Measurements from ENCODE around the gene OR6A2. TPM values are rescaled to one million over a fixed set of nuclear protein-coding genes. Genes with fewer than 3 reads are reported as not detected.
"Not testable (repeated sequence)": the region's sequence is repeated elsewhere in the genome, so short reads cannot be mapped to it uniquely, and the experiment has no call there.

OR6A2 gene
- total RNA-seq, 3 donors from 2014 or later, result 0.28 to 0.69 (median 0.29) TPM

DNA sequence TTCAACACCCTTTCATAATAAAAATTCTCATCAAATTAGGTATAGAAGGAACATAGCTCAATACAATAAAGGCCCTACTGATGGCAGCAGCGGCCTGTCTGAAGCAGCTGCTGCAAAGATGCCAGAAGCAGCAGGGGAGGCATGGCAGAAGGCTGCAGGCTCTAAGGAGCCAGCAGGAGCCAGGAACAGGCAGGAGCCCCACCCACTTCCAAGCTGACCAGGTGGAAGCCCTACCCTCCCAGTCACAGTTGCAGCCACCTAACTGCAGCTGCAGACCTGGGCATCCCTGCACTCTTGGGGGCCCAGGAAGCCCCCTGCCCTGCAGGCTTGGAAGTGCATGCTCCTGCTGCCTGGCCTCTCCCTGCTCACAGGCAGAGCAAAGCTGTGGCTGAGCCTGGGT lies 18.2 kb upstream of the OR6A2 start:
- no peaks in the 10 kb centered on the region for H3K36me3 ChIP-seq (ENCODE audit: low read depth)
- no peaks in the 10 kb centered on the region for H3K9me3 ChIP-seq
- H3K4me1 ChIP-seq (ENCODE audit: low read depth), result no peaks in the 10 kb centered on the region
- ATAC-seq, result no peak
- no peak overlapping the region for H3K4me3 ChIP-seq
- no peak for DNase-seq
- TF ChIP-seq, protein P1, sequence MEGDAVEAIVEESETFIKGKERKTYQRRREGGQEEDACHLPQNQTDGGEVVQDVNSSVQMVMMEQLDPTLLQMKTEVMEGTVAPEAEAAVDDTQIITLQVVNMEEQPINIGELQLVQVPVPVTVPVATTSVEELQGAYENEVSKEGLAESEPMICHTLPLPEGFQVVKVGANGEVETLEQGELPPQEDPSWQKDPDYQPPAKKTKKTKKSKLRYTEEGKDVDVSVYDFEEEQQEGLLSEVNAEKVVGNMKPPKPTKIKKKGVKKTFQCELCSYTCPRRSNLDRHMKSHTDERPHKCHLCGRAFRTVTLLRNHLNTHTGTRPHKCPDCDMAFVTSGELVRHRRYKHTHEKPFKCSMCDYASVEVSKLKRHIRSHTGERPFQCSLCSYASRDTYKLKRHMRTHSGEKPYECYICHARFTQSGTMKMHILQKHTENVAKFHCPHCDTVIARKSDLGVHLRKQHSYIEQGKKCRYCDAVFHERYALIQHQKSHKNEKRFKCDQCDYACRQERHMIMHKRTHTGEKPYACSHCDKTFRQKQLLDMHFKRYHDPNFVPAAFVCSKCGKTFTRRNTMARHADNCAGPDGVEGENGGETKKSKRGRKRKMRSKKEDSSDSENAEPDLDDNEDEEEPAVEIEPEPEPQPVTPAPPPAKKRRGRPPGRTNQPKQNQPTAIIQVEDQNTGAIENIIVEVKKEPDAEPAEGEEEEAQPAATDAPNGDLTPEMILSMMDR (IDR thresholded peaks at IDR 0.05), result no peak
- intact Hi-C loops (cut with DNase I, micrococcal nuclease), result no loop called here

DNA sequence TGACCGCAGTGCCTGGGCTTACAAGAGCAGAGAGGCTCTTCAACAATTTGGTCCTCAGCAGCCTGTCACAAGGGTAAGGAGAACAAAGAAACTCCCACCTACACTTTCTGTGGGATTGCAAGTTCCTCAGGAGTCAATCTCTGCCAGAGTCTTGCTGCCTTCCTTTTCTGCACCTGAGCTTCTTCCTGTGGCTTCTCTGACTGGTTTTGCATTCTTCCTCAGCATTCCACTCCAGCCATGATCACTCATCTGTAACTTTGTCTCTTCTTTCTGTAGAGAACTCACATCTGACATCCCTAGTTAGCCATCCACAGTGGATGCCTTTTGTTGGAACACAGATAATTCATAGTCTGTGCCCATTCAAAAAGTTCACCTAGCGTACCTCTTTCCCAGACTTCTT lies 14.2 kb upstream of the OR6A2 start:
- DNase-seq (no peak), ATAC-seq (no peak)
- intact Hi-C loops (cut with DNase I, micrococcal nuclease), result no loop called here
- H3K36me3 ChIP-seq (ENCODE audit: low read depth), result no peaks in the 10 kb centered on the region
- no peaks in the 10 kb centered on the region for H3K4me1 ChIP-seq (ENCODE audit: low read depth)
- H3K4me3 ChIP-seq, result no peak overlapping the region
- TF ChIP-seq, protein P1 (IDR thresholded peaks at IDR 0.05), result no peak
- no peaks in the 10 kb centered on the region for H3K9me3 ChIP-seq

DNA sequence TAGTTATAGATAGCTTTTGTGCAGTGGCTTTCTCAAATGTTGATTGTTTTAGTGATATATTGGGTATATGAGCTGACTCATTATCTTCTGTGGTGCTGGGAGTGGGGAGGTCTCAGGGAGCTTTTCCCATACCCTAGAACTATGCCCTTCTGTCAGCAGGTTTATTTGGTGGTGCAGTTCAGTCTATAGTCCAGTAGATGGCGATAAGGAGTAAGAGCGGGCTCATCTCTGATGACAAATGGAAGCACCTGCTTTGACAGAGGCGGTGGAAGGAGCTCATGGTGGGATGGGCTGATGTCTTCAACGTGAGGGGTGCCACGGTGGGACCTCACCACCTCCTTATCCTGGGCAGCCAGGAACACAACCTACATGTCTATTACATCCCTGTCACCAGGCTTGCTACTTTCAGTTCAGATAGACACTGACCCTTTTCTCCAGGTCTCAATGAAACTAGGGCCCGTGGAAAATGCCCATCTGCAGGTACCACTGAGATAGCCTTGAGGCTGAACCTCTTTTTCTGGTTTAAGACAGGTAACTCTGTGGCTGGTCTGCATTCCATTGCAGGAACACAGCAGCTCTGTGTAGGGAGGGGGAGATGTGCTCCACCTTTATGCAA lies 13.0 kb upstream of the OR6A2 start:
- TF ChIP-seq, protein P1 (IDR thresholded peaks at IDR 0.05), result peak; percentile 82
- Histone ChIP-seq H3K4me1 (ENCODE audit: low read depth) (no peaks in the 10 kb centered on the region), H3K36me3 (ENCODE audit: low read depth) (no peaks in the 10 kb centered on the region), H3K9me3 (no peaks in the 10 kb centered on the region), H3K4me3 (no peak overlapping the region)
- ATAC-seq (peak; percentile 80), DNase-seq (peak in 1 of 3 donors; percentile 30)
- intact Hi-C loops (cut with DNase I, micrococcal nuclease), result no loop called here

DNA sequence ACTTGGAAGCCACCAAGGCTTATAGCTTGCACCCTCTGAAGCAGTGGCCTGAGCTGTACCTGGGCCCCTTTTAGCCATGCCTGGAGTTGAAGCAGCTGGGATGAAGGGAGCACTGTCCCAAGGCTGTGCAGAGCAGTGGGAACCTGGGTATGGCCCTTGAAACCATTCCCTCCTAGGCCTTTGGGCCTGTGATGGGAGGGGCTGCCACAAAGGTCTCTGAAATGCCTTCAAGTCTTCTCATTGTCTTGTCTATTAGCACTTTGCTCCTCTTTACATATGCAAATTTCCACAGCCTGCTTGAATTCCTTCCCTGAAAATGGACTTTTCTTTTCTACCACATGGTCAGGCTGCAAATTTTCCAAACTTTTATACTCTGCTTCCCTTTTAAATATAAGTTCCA lies 1.6 kb upstream of the OR6A2 start:
- H3K36me3 ChIP-seq (ENCODE audit: low read depth); DNase-seq; H3K4me1 ChIP-seq (ENCODE audit: low read depth); intact Hi-C loops (cut with DNase I, micrococcal nuclease); H3K9me3 ChIP-seq; H3K4me3 ChIP-seq; ATAC-seq: not testable (repeated sequence)

DNA sequence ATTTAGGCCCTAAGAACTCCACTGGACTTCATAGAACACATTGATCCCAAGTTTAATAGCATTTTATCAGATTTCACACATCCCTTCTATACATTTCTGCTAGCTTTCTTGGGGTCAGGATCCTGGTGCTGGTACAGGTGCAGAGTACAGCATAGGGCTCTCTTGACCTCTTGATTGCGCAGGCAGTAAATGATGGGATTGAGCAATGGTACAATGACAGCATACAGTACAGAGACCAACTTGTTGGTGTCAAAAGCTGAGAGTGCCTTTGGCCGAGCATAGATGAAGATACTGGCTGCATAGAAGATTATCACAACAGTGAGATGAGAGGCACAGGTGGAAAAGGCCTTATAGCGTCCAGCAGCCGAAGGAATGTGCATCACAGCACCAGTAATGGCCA lies 4.8 kb downstream of the OR6A2 start:
- Histone ChIP-seq H3K4me3 (no peak overlapping the region), H3K9me3 (no peaks in the 10 kb centered on the region), H3K36me3 (ENCODE audit: low read depth) (no peaks in the 10 kb centered on the region), H3K4me1 (ENCODE audit: low read depth) (no peaks in the 10 kb centered on the region)
- intact Hi-C loops (cut with DNase I, micrococcal nuclease), result no loop called here
- DNase-seq, result no peak
- ATAC-seq, result no peak
- TF ChIP-seq, protein P1 (IDR thresholded peaks at IDR 0.05), result no peak

DNA sequence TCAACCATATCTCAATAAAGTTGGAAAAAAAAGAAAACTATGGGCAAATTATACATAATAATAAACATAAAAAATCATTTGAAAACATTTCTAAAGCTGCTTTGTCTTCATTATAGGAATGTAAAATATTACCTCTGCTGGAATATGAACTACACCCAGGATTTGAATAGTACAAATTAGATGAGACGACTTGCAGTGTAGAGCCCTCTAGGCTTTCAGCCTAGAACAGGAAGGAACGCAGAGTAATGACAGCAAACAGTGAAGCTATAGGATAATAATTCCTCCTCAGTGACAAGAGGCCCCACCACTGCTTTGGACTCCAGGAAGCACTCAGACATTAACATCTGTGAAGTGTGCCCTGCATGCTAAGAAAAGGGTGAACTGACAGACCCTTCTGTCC lies 8.9 kb downstream of the OR6A2 start:
- no peaks in the 10 kb centered on the region for H3K4me1 ChIP-seq (ENCODE audit: low read depth)
- H3K4me3 ChIP-seq, result no peak overlapping the region
- no peak for ATAC-seq
- no peak for DNase-seq
- TF ChIP-seq, protein P1 (IDR thresholded peaks at IDR 0.05), result no peak
- no peaks in the 10 kb centered on the region for H3K36me3 ChIP-seq (ENCODE audit: low read depth)
- intact Hi-C loops (cut with DNase I, micrococcal nuclease), result no loop called here
- no peaks in the 10 kb centered on the region for H3K9me3 ChIP-seq

Data from mucosa of descending colon (tissue), 3 donors.